ENCODE results near the gene ACTR10.

Gene ACTR10

DNA sequence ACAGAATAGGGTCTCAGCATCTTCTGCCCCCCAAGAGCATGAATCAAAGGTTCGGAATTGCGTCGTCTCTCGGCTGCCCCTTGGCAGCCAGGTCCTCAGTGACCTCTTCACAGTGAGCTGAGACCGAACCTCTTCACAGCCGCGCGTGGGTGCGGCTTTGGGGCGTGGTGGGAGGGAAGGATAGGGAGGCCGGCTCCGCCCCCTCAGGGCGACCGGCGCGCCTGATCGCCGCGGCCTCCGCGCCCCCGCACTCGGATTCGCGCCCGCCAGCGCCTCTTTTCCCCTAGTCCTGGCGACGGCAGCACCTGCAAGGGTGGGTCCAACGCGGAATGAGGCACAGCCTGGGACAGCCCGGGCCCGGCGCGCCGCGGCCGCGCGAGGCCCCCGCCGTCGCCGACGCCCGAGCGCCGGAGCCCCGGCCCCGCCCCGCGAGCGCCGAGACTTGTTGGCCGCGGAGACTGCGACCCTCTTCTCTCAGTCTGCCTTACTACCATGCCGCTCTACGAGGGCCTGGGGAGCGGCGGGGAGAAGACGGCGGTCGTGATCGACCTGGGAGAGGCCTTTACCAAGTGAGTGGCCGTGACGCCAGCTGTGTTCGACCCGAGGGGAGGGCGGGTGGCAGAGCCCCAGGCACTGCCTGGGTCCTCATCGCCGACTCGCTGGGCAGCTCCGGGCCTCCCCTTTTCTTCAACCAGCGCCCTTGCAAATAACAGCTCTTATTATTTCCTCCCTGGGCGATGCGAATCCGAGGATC, at the start of gene ACTR10:
Gene ACTR10, plus strand, starts transcription at position 424 of the 754 bp plus-strand sequence. Its CDS starts 69 bp downstream, at position 493.
- peak; percentile 87 for DNase-seq (ENCODE audit: low spot score)

DNA sequence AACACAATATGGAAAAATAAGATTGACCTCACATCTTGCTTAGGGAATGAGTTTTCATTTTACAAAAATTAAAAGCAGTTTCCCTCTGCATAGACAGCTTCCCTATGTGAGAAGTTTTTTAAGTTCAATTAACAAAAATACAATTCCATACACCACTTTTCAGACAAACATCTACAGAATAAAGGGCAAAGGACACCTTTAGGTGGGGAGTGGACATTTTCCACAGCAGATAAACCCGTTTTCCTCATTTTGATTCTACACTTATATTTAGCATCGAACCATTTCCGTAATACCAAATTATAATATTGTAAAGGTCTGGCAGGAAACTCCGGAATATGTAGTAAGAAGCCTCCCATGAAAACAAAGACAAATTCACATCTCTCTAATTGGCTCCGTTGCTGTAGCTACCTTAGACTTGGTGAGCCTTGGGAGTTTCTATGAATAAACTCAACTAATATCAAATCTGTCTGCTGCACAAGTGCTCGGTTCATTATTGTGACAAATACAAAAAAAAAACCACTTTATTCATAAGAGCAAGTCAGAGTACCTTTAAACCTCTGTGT, 49.6 kb upstream of the ACTR10 start:
- no peak for DNase-seq (ENCODE audit: low spot score)

DNA sequence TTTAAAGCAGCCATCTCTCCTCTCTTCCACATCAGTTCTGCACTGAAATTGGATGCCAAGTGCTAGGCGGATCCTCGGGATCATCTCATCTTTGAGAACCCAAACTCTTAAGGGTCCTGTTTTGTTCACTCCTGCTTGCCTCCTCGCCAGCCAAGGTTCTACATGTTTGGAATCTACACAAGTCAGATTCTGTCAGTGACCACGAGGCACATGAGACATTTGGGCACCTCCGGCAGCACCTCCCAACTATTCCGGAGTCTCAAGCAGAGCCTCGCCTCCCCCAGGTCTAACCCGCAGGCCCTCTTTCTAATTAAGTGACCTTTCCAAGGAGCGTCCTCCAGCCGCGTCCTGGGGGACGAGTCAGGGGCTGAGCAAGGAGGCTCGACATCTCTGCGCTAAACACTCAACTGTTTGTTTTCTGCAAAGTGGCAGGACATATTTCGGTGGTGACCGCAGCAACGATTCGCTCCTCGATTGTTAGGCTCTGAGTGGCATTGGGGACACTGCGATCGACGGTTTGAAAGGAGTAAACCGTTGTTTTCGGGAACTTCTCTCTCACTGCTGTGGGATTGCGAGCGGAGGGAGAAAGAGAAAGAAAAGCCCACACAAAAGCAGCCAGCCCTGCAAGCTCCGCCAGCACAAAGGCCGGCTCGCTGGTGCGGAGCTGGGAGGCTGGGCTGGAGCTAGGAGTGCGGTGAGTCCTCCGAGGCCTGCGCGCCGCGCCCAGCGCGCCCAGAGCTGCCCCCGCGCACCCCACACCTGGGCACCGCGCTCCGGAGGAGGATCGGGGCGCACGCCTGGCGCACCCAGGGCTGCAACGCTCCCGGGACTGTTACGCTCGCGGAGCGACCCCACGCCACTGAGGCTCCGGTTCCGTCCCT, 48.6 kb upstream of the ACTR10 start:
- DNase-seq (ENCODE audit: low spot score) = no peak

DNA sequence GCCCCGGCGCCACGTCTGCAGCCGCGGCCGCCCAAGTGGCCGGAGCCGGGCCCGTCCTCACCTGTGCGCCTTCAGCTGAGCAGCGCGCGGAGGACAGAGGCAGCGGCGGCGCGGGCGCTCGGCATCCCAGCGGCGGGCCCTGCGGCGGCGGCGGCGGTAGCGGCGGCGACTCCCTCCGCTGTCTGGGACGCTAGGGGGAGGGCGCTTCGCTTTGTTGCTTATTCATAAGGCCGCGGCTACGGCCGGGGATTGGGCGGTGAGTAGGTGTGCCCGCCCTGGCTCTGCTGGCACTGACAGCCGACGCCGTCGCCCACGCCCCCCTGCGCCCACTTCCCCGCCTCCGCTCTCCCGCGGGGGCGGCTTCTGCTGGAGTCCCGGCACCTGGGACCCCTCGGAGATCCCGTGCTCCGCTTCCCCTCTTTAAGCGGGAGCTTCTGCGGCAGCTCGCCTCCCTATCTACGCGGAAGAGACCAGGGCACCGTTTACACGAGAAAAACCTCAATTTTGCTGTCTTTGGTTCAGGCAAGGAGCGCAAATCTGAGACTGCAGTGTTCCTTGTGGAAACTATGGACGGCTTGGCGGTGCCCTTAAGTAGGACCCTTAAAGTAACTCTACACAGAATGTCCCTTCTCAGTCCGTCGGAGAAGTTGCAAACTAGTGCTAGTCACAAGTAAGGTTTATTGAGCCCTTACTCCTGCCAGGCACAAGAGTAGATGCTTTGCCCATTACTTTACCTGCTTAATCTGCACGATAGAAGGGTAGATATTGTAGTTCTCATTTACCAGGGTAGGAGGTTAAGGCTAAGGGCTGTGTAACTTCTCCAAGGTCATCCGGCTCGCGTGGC, 47.7 kb upstream of the ACTR10 start, which contains the start of gene ARMH4:
Gene ARMH4, minus strand, starts transcription at position 200 of the 844 bp plus-strand sequence. CDS start 12,855 bp downstream, outside the sequence.
- peak; percentile 85 for DNase-seq (ENCODE audit: low spot score)

DNA sequence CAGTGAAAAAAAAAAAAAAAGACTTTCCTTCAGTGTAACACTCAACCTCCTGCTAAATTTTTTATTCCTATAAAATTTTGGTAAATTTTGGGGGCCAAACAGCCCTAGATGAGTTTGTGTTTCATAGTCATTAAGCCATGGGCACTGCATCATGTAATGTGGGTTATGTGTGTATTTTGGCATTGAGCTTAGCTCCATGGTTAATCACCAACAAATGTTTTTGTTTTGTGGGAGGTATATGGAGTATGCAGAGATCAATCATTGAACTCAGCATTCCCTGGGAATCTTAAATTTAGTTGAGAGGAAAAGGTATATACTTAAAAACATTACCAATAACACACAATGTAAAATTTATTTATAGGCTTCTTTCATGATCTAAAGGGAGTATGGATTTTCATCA, 39.4 kb upstream of the ACTR10 start:
- no peak for DNase-seq (ENCODE audit: low spot score)

DNA sequence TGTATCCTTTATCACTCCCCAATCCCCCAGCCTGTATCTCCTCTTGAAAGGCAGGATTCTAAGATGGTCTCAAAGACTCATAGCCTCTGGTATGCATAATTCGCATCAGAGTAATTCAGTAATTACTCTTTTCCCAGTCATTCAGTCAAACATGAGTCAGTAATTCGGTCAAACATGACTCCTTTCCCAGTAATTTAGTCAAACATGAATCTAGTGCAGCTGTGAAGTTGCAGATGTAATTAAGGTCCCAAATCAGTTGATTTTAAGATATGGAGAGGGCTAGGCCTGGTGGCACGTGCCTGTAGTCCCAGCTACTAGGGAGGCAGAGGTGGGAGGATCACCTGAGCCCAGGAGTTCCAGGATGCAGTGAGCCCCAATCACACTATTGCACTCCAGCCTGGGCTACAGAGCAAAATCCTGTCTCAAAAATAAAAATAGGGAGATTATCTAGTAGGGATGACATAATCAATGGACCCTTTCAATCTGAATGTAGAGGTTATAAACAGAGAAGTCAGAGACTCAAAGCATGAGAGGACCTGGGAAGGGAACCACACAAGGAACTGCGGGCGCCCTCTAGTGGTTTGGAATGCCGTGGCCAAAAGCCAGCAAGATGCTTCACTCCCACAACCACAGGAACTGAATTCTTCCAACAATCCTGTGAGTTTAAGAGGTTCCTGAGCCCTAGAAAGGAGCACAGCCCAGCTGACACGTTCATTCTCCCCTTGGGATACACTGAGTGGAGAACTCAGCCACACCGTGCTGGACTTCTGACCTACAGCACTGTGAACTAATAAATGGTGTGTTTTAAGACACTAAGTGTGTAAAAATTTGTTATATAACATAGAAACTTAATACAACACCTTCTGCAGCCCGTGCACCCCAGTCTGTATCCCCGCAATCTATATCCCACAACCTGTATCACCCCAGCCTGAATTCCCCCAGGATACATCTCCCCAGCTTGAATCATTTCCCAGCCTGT, 33.7 kb upstream of the ACTR10 start:
- DNase-seq (ENCODE audit: low spot score) = peak; percentile 84

DNA sequence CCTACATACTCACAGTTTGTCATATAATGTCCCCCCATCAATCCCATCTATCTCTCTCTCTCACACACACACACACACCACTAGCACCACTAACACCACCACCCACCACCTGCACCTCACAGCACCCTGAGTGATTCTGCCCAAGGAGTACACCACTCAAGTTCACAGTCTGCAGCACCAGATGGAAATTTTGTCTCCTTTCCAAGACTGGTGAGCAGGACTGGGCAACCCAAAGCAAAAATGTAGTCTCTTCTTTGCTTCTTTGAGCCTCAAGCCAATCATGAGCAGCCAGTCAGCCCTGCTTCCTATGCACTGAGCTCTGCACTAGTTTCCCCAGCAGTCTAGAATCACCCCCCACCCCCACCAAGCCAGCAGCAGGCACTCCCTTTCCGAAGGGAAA, 32.9 kb upstream of the ACTR10 start:
- no peak for DNase-seq (ENCODE audit: low spot score)

DNA sequence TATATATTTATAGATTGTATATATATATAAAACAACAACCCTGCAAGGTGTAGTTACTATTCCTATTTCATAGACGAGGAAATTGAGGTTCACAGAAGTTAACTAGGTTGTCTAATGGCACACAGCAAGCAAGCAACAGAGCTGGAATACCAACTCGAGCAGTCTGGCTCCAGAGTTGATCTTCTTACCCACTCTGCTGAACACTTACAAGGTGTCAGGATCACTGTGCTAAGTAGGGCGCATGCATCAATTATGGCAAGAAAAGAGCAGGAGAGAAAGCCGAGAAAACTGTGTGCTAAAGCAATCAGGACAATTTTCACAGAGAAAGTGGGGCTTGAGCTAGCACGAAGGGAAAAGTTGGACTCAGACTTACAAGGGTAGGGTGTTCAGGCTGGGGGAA, 32.1 kb upstream of the ACTR10 start:
- no peak for DNase-seq (ENCODE audit: low spot score)

DNA sequence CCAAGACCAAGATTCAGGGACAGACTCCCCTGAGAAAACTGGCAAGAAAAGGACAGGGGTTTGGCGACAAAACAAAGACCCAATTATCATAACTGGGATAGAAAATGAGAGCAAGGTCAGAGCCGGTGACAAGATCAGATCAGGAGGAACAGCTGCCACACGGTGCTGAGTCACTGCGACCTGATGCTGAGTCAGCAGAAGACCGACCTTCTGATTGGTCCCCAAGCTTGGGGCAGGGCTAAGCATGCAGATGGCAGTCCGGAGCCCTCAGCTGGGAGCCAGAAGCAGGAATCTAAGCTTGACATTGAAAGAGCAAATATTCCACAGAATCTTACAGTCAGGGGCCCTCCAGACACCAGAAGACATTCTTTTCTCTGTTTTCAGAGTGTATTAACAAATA, 28.9 kb upstream of the ACTR10 start:
- DNase-seq (ENCODE audit: low spot score) = no peak

DNA sequence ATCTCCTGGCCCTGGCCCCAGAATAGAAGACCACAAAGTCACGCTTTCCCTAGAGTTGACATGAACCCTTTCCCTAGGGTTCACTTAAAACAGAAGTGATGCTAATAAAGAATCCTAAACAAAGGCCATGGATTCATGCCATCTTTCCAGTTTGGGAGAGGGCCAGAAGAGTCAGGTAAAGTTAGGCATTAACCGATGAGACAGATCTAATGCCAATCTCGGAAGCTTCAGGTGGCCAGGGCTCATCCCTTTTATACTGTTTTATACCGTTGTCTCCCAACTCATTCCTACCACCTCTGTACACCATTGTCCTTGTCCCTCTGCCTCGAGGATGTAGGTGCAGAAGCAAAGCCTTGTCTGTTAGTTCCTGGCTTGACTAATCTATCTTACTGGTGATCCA, 22.8 kb upstream of the ACTR10 start:
- DNase-seq (ENCODE audit: low spot score) = no peak

DNA sequence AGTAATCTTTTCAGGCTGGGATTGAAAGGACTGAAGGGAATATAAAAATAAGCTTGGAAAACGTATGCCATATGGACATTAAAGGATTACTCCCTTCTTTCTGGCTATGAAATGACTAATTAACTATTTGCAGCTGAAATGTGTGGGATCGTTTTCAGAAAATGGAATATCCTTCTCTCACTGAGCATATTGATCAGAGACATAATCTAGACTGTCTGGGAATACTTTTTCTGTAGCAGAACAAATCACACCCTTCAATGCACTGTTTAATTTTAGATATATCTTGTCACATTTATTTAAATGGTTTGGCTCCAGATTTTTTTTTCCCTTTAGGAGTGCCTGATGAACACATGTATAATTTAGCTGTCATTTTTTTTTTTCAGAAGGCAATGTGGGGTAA, 10.8 kb upstream of the ACTR10 start:
- DNase-seq (ENCODE audit: low spot score) = no peak

DNA sequence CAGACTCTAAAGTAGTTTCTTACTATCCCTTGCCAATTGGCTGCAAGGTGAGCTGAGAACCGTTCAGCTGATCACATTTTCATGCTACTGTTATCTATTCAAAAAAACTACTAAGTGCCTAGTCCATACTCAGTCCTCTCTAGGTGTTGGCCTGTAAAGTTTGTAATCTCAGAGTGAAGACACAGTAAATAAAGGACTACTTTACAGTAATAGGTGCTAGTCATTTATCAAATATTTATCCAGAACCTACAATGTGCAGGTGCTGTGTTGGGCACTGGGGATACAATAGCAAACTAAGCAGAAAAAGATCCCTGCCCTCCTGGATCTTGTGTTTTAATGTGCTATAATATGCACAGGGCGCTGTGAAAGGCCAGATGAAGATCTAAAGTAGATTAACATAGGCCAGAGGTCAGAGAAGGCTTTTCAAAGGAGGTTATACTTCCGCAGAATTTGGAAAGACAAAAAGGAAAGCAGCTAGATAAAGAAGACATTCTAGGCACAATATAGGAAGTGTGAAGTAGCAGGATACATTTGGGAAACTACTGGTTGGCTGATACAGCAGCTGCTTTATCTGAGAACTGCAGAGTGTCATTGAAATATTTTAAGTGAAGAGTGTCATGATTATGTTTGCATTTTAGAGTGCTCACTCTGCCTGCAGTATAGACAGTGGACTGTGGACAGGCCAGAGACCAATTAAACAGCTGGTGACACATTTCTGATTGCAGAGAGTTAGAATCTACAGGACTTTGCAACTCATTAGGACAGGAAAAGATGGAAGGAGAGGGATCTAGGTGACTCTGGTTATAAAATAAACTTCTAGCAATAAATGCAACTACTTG, 8.0 kb upstream of the ACTR10 start:
- DNase-seq (ENCODE audit: low spot score) = no peak

DNA sequence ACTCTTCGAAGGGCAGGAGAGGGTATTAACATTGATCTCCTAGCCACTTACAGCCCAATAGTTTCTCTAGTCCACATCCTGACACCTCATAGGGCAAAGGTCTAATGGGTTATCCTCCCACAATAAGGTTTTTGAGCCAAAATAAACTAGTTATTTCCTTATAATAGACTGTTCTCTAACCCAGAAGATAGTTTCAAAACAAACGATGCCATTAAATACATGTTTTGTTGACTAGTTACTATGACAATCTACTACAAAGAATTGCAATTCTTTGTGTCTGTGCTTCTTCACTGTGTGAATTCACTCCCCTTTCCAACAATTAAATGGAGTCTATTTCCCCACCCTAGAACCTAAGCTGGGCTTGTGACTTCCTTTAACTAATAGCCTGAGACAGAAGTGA, 6.4 kb upstream of the ACTR10 start:
- DNase-seq (ENCODE audit: low spot score) = no peak

DNA sequence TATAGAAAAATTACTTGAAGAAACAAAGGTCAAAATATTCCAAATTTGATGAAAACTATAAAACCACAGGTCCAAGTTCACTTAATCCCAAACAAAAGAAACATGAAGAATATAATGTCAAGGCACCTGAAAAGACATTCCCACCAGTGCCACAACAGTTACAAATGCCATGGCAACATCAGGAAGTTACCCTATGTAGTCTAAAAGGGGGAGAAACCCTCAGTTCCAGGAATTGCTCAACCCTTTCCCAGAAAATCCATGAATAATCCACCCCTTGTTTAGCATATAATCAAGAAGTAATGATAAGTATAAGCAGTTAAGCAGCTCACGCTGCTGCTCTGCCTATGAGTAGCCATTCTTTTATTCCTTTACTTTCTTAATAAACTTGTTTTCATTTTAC, 3.8 kb upstream of the ACTR10 start:
- no peak for DNase-seq (ENCODE audit: low spot score)

DNA sequence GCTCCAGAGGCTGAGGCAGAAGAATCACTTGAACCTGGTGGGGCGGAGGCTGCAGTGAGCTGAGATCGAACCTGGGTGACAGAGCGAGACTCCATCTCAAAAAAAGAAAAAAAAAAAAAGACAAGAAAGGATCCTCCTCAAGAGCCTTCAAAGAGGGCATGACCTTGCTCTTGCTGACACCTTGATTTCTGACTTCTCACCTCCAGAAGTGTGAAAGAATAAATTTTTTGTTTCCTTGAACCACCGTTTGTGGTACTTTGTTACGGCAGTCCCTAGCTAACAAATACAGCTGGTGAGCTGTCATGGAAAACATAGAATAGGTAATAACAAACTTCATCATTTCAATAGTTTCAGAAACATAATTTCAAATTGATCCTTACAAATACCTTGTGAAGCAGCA, 1.9 kb upstream of the ACTR10 start:
- DNase-seq (ENCODE audit: low spot score) = no peak

DNA sequence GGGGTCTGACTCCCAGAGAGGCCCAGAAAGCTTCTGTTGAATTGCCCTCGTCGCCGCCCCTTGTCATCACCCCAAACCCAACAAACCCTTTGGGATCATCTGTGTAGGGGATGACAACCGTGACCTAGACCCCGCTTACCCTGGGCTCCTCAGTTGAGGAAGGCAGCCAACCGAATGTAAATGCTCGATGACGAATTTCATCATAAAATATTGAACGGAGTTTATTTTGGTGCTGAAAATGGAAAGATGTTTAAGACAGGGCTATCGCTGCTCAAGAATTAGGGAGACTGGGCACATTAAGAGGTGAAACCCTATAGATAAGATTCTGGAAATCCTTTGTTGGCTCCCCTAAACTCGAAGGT, 512 bp downstream of the ACTR10 start:
- no peak for DNase-seq (ENCODE audit: low spot score)

DNA sequence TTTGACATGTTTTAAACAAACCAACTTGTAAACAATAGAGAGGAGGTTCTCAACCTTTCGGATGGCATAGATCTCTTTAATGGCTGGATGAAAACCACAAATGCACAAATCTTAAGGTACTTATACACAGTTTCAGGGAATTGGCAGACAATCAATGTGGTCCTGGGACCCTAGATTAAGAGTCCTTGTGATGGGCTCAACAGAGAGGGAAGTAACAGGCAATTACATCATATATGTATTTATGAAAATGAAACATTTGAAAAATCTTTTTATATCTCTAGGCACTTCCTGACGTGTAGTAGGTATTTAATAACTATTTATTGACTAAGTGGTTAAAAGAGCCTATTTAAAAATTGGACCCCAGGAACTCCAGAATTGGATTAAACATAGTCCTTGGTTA, 897 bp downstream of the ACTR10 start:
- DNase-seq (ENCODE audit: low spot score) = peak; percentile 24

DNA sequence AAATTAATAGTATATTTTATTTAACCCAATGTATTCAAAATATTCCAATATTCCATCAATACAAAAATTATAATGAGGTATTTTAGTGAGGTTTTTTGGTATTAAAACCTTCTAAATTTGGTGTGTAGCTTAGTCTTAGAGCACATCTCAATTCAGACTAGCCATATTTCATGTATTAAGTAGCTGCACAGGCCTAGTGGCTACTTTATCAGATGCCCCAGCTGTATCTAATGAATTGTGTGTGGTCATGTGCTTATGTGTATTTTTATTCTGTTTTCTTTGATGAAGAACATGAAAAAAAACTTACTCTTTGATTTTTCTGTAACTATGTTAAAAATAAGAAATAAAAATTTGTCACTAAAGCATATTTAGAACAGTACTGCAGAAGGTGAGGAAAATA, 13.2 kb downstream of the ACTR10 start:
- DNase-seq (ENCODE audit: low spot score) = no peak

DNA sequence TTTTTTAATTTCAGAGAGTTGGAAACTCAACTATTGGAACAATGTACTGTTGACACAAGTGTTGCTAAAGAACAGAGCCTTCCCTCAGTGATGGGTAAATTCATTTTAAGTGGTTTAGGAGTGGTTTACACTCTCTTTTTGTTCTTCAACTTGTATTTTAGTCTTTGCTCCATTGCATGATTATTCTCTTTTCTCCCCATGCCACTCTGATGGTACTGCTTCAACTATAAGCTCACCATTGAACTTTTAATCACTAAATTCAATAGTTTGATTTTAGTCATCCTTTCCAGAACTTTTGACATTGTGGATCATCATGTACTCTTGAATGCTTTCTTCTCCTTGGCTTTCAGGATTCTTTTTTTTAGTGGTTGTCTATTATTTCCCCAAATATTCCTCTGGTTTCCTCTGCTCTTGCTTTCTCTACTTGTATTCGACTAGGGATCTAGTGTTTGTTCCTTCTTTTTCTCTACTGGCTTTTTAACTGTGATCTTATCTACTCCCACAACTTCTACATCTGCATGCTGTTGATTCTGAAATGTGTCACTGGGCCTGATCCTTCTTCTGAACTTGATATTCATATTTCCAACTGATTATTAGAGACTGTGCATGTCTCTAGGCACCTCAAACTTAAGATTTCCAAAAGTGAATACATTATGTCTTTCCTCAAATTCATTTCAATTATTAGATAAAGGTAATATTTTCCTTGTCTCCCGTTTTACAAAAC, 15.4 kb downstream of the ACTR10 start:
- DNase-seq (ENCODE audit: low spot score) = no peak
